Hematopoietic multipotent progenitor cell treated with erythropoietin and hydrocortisone succinate and interleukin-3 and kit ligand, for 8 days (in vitro differentiated cells): ENCODE data around the gene C6orf89.
A peak's percentile ranks its signal among the peaks of the same experiment; 100 is the strongest.

ENCODE experiments used
- DNase-seq: peaks from one replicate; pipeline ENCODE4 v3.0.0-alpha.2; 2015

Gene C6orf89

DNA sequence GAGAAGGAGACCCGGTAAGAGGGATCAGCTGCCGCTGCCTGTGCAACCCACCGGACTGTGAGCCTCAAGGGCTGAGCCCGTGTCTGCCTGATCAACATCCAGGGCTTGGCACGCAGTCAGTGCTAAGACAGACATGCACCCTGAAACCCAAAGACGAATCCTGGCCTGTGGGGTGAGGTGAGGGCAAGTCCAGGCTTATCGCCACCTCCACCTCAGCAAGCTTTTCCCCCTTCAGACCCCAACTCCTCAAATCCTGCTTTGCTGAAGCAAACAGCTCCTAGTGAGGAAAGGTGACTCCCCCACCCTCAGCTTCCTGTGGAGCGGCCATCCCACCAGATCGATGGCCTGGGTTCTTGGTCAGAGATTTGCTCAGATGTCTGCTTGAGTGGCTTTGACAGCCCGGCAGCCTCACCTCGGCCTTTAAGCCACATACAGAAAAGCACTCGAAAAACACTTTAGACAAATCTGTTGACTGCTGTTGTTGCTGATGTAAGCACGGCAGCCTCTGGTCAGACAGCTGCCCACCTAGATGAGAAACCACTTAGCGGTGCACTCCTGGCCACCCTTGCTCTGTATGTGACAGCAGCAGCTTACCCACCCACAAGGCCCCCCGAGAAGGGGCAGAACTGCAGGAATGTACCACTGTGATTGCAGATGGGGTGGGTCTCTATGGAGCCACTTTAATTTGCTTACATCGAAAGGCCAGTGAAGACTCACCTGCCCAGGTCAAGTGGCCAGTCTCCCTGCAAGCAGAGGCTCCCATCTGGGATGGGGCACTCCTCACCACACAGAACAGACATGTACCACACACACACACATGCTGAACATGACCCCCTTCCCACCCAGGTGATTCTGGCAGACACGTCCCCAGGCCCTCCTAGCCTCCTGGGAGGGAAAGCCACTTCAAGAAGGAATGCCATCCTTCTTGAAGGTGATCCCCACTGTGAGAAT, 85.4 kb downstream of the C6orf89 start:
- DNase-seq, result no peak

DNA sequence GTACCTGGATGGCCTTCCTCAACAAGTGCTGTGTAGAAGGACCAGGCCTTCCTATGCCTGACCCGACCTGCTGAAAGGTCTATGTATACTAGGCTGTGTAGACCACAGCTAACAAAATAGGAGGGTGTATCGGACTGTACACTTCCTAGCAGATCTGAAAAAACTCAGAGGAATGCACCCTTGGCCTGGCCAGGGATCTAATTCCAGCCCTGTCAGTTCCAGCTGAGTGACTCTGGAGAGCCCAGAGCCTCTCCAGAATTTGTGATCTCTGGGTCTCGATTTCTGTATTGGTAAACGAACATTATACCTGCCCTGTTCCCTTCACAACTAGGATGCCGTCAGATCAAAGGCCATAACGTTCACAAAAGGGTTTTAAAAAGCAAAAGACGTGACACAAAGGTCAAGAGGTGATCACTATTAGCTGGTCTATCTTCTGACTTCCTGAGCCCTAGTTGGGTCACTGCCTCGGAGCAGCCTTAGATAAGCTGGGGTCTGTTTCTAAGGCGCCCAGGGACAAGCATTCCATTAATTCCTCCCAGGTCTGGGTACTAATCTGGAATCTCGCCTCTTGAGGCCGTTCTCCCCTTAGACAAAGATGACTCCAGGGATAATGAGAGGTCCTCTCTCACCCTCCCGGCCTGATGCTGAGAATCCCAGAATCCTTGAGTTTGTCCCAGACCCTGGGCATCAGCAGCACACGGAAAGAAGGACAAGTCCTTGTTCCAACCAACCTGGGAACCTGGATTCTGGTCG, 86.3 kb downstream of the C6orf89 start:
- no peak for DNase-seq

DNA sequence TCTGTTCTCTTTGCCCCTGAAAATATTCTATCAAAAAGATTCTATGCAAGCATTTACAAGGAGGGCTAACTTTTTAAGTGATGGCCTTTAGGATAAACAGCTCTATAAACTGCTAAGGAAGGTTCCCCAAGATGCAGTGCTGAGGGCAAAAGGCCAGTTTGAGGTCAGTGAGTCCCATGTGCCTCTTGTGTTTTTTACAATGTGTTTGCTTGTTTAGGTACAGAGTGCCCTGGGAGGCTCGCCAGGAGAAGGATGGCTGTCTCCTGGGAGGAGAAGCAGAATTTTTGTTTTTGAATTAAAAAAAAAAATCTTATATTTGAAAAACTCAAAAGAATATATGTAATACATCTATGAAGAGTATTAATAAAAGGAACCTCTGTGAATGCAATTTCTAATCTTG, 87.4 kb downstream of the C6orf89 start:
- DNase-seq, result no peak

DNA sequence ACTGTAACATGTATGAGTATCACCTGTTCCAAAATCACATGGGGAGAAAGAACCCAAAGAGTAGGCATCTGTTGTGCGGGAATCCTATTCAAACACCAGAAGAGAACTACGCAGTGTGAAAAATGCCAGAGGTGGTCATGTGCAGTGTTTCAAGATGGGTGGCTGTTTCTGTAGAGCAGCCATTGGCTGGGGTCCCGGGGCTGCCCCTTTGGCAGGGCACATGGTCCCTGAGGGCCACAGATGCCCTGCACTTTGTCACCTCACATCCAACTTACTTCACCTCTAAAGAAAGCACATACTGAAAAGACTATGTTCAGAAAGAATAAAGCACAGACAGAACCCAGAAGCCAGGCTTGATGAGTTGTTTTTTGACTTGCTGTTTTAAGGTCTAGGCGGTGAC, 87.9 kb downstream of the C6orf89 start:
- no peak for DNase-seq

DNA sequence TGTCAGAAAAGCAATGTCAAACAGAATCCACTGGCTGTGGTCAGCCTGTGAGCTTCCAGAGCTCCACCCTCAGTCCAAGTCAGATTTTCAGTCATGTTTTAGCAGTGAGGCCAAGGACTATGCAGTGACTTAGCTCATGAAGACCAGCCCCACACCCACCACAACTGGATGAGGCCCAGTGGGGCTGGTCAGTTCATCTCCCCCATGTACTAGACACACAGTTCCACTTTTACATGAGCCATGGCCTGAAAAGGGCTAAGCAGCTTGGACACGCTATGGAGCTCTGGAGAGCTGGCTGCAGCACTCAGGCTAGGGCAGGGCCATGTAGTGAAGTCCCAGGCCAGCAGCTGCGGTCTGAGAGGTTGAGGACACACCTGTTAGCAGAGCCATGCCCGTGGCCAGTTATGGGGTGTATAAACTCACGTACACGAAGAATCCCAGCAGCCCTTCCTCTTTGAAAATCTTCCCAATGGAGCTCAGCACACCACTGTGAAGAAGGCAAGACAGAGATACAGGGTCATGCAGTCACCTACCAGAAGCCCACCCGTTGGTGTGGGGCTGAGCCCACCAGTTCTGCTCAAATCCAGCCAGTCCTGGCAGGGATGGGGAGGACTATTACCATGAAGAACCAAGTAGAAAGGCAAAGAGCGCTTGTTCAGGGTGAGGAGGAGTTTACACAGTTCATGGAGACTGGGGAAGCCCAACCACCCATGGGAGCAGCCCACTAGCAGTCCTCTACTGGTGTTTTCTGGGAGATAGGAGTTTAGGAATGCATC, 89.7 kb downstream of the C6orf89 start:
- DNase-seq, result no peak

DNA sequence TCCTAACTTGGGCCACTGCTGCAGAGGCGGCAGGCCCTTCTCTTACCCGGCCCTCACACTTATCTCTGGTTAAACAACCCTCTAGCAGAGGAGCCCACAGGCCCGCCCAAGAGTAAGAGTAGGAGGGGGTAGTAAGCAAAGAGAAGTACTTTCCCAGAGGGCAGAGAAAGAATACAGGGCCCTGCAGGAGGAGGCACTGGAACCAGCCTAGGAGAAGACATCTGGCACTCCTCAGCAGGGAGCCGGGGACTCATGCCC, 90.2 kb downstream of the C6orf89 start:
- peak; percentile 90 for DNase-seq

DNA sequence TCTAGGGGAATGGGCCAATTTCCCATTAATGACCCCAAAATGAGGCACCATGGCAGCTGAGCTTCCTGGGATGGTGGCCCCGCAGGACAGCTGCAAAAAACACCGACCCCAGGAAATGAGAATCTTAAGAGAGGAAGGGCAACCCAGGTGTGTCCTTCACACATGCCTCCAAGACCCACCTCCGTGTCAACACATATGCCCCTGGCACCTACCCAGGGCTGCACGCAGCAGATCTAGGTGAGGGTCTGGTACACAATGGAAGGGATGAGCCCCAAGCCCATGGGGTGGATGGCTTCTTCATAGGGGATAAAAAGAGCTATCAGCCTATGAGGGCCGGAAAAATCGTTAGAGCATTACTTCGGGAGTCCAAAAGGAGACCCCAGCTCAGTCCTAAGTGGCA, 90.8 kb downstream of the C6orf89 start:
- DNase-seq, result no peak

DNA sequence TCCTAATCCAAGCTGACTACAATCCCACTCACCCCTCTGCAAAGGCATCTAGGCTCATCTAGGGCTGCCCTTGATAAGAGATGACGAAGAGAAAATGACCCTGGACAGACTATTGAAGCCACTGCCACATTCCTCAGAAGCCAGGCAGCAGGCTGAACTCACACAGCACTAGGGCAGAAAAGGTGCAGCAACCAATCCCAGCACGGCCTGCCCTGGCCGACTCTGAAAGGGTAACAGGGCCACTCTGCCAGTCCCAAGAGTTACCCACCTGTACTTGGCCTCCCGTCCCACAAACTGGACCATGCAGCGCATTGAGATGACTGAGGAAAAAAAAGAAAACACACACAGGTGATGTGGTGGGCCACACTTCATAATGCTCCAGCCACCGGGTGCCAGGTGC, 91.2 kb downstream of the C6orf89 start:
- DNase-seq, result no peak

DNA sequence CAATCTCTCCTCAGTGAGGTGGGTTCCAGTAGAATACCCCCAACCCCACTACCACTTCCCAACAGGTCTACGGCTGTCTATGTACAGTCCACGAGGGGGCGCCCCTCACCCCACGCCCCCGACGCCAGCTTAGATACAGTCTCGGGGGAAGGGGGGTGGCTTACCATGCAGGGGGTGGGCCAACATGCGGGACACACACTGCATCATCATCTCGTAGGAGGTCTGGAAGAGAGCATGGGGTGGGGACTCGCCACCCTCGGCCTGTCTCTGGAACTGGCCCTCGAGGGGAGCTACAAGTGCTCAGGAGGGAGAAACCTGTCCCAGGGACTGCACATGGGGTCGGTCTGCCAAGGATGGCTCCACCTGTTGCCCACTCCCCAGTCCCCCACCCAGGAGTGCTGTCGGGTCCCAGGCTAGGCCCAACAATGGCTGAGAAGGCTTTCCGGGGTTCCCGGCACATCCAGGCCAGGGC, 91.8 kb downstream of the C6orf89 start:
- no peak for DNase-seq
